GM12873 (cell line): ENCODE measurements around the gene GTF3C2.

Experiments
- CTCF ChIP-seq: IDR thresholded peaks from 2 replicates; pipeline ENCODE4 v1.5.1; 2012; ENCODE audit warnings: low read depth, mild to moderate bottlenecking, moderate library complexity, low read length, control low read depth; ENCODE audit not compliant: insufficient read depth; ENCODE audit errors: missing control alignments

GTF3C2 gene

GRCh38 chr2:27351802-27352598 lies 4.6 kb downstream of the GTF3C2 start:
- no peak for TF ChIP-seq CTCF

- TF ChIP-seq CTCF: no peak
Observed at GRCh38 chr2:27350106-27350693, 6.4 kb downstream of the GTF3C2 start.

GRCh38 chr2:27347641-27348040 lies 8.9 kb downstream of the GTF3C2 start:
- TF ChIP-seq CTCF: no peak

- no peak for TF ChIP-seq CTCF
Observed at GRCh38 chr2:27336173-27336572, 20.4 kb downstream of the GTF3C2 start.

GRCh38 chr2:27335311-27335710 lies 21.3 kb downstream of the GTF3C2 start:
- TF ChIP-seq CTCF: no peak

- TF ChIP-seq CTCF: no peak
Observed at GRCh38 chr2:27324720-27325119, 31.8 kb downstream of the GTF3C2 start.

GRCh38 chr2:27323596-27324285 lies 32.8 kb downstream of the GTF3C2 start:
- TF ChIP-seq CTCF: no peak
